Lower lobe of right lung (tissue), 2 donors: ENCODE measurements around the gene JAKMIP1. TPM values are rescaled to one million over a fixed set of nuclear protein-coding genes. Genes with fewer than 3 reads are reported as not detected.

ENCODE experiments used
- ATAC-seq, 2 donors: fragments of 200-7000 bp; cut with Tn5 transposase; one replicate each; pipeline ENCODE4 v1.9.1; 2020 to 2022; ENCODE audit warnings: mild to moderate bottlenecking in 2 of 2, moderate library complexity in 2 of 2
- DNase-seq: peaks from one replicate; pipeline ENCODE4 v3.0.0-alpha.2; 2020
- H3K27ac ChIP-seq: fragments of 200-600 bp; one replicate; pipeline ENCODE4 v1.8.0; 2022
- H3K27me3 ChIP-seq: fragments of 200-600 bp; one replicate; pipeline ENCODE4 v1.8.0; 2022; ENCODE audit warnings: low read depth
- H3K36me3 ChIP-seq: fragments of 200-600 bp; one replicate; pipeline ENCODE4 v1.8.0; 2022; ENCODE audit warnings: mild to moderate bottlenecking
- H3K4me1 ChIP-seq: fragments of 200-600 bp; one replicate; pipeline ENCODE4 v1.8.0; 2022
- H3K4me3 ChIP-seq: fragments of 200-600 bp; one replicate; pipeline ENCODE4 v1.8.0; 2022; ENCODE audit warnings: mild to moderate bottlenecking
- H3K9me3 ChIP-seq: fragments of 200-600 bp; one replicate; pipeline ENCODE4 v1.8.0; 2022
- intact Hi-C: fragments of 100-400 bp; cut with DNase I; formaldehyde crosslinking; loops from one replicate; pipeline ENCODE4 v1.11.0; 2022
- total RNA-seq: library from RNA; stranded (reverse); fragmentation: NEBNext Ultra II Directional; extraction: Animal tissue kit (Norgen Biotek cat#: 25700); gene quantifications from one replicate; pipeline ENCODE4 v1.2.1, GENCODE V29; 2021
- TF ChIP-seq, protein P1 (sequence below): fragments of 200-600 bp; IDR thresholded peaks from one replicate; pipeline ENCODE4 v1.8.0; 2022; ENCODE audit warnings: antibody characterized with exemption, mild to moderate bottlenecking
- donor health status: DM: no; HTN: yes; CAD: no; lungs with severe emphysema.

JAKMIP1 gene
- total RNA-seq, 1 donor from 2014 or later: 0.65 TPM

DNA sequence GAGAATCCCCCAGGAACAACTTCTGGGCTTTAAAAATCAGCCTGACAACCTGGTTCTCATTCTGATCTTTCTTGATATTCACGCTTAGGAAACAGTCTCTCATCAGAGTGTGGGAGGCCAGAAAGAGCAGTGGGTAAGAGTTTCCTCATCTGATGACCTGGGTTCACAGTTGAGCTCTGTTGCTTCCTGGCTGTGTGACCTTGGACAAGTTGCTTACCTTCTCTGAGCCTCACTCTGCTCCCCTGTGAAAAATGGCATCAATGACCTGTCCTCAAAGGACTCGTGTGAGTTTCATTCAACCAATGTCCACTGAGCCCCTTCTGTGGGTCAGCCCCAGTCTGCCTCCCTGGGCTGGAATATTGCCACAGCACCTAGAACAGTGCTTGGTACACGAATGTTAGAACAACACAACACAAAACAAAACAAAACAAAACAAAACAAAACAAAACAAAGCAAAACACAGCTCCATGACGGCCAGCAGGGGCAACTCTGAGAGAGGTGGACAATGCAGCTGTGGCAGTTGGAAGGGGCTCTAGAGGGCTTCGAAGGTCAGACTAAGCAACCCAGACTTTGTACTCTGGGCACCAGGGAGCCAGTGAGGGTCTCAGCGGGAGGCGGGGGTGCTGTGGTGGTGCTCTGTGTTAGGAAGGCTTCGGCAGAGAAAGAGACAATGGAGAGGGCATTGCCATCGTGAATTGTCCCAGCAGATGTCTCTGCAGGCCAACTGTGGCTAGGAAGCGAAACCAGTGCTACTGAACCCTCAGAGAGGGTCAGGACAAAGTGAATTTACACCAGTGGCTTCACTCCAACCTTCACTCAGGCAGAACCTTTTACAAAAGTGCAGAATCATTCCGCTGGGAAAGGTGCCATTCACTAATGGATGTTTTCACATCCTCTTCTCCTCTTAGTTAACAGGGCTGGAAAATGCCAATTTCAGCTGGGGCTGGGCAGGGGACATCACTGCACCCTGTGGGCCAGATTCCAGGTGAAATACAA is 167.8 kb downstream of the JAKMIP1 start:
- intact Hi-C loops: no loop called here
- Histone ChIP-seq H3K4me1 (no peaks in the 10 kb centered on the region), H3K27me3 (no peaks in the 10 kb centered on the region), H3K36me3 (no peaks in the 10 kb centered on the region), H3K4me3 (no peak overlapping the region), H3K27ac (no peak overlapping the region), H3K9me3 (no peaks in the 10 kb centered on the region)
- ATAC-seq (no peak), DNase-seq (no peak)
- TF ChIP-seq, protein P1, sequence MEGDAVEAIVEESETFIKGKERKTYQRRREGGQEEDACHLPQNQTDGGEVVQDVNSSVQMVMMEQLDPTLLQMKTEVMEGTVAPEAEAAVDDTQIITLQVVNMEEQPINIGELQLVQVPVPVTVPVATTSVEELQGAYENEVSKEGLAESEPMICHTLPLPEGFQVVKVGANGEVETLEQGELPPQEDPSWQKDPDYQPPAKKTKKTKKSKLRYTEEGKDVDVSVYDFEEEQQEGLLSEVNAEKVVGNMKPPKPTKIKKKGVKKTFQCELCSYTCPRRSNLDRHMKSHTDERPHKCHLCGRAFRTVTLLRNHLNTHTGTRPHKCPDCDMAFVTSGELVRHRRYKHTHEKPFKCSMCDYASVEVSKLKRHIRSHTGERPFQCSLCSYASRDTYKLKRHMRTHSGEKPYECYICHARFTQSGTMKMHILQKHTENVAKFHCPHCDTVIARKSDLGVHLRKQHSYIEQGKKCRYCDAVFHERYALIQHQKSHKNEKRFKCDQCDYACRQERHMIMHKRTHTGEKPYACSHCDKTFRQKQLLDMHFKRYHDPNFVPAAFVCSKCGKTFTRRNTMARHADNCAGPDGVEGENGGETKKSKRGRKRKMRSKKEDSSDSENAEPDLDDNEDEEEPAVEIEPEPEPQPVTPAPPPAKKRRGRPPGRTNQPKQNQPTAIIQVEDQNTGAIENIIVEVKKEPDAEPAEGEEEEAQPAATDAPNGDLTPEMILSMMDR: no peak

DNA sequence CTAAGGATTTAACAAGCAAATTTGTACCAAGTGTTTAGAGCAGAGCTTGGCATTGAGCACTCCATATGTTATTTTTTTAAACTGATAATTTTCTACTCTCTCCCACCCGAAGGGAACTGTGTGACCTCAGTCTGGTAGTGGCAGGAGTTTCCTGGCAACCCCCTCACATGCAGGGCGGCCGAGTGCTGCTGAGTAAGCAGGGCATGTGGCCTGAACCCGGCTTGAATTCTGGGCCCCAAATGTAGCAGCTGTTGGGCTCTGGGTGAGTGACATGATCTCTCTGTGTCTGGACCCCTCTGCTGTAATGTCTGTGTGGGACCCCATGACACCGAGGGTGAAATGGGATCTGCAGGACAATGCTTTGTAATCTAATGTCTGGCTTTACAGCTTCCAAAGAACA is 168.5 kb downstream of the JAKMIP1 start:
- Histone ChIP-seq H3K27me3 (no peaks in the 10 kb centered on the region), H3K9me3 (no peaks in the 10 kb centered on the region), H3K36me3 (no peaks in the 10 kb centered on the region), H3K4me1 (no peaks in the 10 kb centered on the region), H3K4me3 (no peak overlapping the region), H3K27ac (no peak overlapping the region)
- DNase-seq (no peak), ATAC-seq (no peak)
- intact Hi-C loops: no loop called here
- TF ChIP-seq, protein P1: no peak

DNA sequence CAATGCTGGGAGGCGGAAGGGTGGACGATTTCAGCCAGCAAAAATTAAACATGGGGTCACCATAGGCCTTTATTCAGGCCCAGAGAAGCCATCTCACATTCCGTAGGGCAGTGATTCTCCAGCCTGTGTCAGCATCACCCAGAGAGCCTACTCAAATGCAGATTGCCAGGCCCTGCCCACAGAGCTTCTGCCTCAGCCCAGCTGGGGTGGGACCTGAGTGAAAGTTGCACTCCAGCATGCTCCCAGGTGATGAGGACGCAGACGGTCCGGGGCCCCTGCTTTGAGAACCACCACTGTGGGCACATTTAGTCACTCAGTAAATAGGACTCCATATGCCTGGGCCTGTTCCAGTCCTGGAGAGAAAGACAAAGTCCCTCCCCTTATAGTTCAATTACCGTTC is 169.7 kb downstream of the JAKMIP1 start:
- DNase-seq (no peak), ATAC-seq (no peak)
- Histone ChIP-seq H3K4me1 (no peaks in the 10 kb centered on the region), H3K27ac (no peak overlapping the region), H3K4me3 (no peak overlapping the region), H3K9me3 (no peaks in the 10 kb centered on the region), H3K36me3 (no peaks in the 10 kb centered on the region), H3K27me3 (no peaks in the 10 kb centered on the region)
- intact Hi-C loops: no loop called here
- TF ChIP-seq, protein P1: no peak

DNA sequence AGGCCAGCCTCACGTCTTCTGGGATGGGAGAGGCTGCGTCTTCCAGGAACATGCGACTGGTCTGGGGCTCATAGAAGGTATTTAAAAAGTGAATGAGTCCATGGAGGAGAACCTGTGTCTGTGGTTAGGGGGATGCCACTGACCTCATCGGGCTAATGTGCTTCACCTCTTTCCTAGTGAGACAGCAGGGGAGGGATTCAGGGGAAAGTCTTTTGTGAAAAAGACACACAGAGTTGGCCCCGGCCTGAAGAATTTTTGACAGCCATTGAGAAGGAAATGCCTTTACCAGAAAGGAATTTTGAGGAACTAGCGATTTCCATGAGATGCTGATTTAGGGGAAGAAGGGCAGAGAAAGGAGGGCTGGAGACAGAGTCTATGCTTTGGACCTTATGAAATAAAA is 171.1 kb downstream of the JAKMIP1 start:
- no peak for ATAC-seq
- intact Hi-C loops: no loop called here
- H3K4me3 ChIP-seq: no peak overlapping the region
- no peak for DNase-seq
- no peaks in the 10 kb centered on the region for H3K27me3 ChIP-seq
- no peaks in the 10 kb centered on the region for H3K36me3 ChIP-seq
- TF ChIP-seq, protein P1: no peak
- H3K9me3 ChIP-seq: no peaks in the 10 kb centered on the region
- H3K4me1 ChIP-seq: no peaks in the 10 kb centered on the region
- H3K27ac ChIP-seq: no peak overlapping the region

DNA sequence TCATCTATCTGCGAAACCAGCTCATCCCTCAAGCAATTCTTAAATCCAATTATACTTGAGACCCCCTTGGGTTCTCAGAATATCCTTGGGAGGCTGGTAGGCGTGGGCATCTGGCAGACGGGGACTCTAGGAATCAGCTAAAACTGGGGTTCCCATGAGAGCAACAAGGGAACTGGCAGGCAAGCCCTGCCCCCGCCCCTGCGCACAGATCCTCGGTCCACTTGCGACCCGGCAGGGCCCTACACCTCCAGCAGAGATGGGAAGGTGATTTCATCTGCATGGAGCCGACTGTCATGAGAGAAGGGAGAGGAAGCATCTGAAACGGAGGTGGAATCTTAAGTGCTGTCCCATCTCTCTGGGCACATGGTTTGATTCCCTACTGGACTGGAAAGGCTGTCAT is 172.2 kb downstream of the JAKMIP1 start:
- no peak overlapping the region for H3K4me3 ChIP-seq
- DNase-seq: no peak

More for the DNA sequence above, 172.2 kb downstream of the JAKMIP1 start:
- H3K4me1 ChIP-seq: no peaks in the 10 kb centered on the region
- no peaks in the 10 kb centered on the region for H3K36me3 ChIP-seq
- ATAC-seq: no peak
- no peaks in the 10 kb centered on the region for H3K9me3 ChIP-seq
- no peak overlapping the region for H3K27ac ChIP-seq
- intact Hi-C loops: no loop called here
- no peaks in the 10 kb centered on the region for H3K27me3 ChIP-seq
- TF ChIP-seq, protein P1: no peak
